Transverse colon (tissue), 4 donors: ENCODE results near the gene CEACAM18.

ENCODE experiments used
- CTCF ChIP-seq, 5 experiments: fragments of 200-600 bp in 3 of 5; fragments of 450-650 bp in 2 of 5; sonication (generic) in 3 of 5; IDR thresholded peaks; 1 replicate in 2 of 5; 2 replicates in 3 of 5; pipeline ENCODE4 v1.5.1; 2016 to 2017; ENCODE audit warnings: antibody characterized with exemption in 5 of 5, inconsistent platforms in 3 of 5, mild to moderate bottlenecking in 2 of 5, moderate library complexity in 1 of 5
- EP300 ChIP-seq: sonication (generic); formaldehyde crosslinking; IDR thresholded peaks from one replicate; pipeline ENCODE4 v1.6.1; 2017; ENCODE audit warnings: antibody characterized with exemption, low read depth
- POLR2A ChIP-seq: fragments of 450-650 bp; IDR thresholded peaks from one replicate; pipeline ENCODE4 v1.6.1; 2016; ENCODE audit warnings: antibody characterized with exemption, mild to moderate bottlenecking, moderate library complexity
- POLR2AphosphoS5 ChIP-seq, 3 donors: sonication (generic); formaldehyde crosslinking; IDR thresholded peaks; one replicate each; pipeline ENCODE4 v1.6.1; 2016; ENCODE audit warnings: antibody characterized with exemption in 3 of 3

GRCh38 chr19:51440846-51441409 lies 37.4 kb upstream of the CEACAM18 start:
- no peak for TF ChIP-seq CTCF (IDR thresholded peaks at IDR 0.05)
- no peak for TF ChIP-seq EP300
- TF ChIP-seq POLR2A: no peak
- no peak for TF ChIP-seq POLR2AphosphoS5 (IDR thresholded peaks at IDR 0.05)
